ENCODE measurements around the gene ATP5F1D.

Gene ATP5F1D

DNA sequence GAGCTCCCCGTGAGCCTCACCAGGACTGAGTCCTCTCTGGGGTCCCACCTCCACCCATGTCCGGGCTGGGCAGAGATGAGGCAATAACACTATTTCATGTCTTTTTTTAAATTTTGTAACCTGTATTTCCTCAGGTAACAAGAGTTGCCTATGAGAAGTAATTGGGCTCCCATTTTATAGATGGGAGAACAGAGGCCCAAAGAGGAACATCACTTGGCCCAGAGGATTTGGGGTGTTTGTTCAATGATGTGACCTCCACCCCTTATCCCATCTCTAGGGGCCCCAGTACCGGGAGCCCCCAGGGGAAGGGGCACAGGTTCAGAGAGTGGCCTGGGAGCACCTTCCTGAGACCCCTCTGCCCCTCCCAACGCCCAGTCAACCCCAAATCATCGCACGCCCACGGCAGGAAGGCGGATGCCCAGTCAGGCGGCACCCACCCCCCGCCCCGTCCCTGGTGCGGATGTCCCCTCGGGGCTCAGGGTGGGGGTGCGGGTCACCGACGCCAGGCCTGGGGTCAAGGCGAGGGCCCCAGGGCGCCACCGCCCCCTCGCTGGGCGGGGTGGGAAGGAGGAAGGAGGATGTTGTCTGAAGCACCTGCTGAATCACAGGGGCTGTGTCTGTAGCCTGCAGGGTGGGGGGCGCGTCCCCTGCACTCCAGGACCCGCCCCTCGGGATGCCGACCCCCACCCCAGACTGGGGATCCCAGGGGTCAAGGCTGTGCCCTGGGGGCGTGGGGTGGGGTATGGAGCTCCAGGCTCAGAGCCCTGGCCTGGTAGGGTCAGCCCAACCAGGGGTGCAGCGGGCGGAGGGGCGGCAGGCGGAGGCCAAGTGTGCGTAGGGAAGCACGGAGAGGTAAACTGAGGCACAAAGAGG lies 18.6 kb downstream of the ATP5F1D start:
- DNase-seq = peak; percentile 66

DNA sequence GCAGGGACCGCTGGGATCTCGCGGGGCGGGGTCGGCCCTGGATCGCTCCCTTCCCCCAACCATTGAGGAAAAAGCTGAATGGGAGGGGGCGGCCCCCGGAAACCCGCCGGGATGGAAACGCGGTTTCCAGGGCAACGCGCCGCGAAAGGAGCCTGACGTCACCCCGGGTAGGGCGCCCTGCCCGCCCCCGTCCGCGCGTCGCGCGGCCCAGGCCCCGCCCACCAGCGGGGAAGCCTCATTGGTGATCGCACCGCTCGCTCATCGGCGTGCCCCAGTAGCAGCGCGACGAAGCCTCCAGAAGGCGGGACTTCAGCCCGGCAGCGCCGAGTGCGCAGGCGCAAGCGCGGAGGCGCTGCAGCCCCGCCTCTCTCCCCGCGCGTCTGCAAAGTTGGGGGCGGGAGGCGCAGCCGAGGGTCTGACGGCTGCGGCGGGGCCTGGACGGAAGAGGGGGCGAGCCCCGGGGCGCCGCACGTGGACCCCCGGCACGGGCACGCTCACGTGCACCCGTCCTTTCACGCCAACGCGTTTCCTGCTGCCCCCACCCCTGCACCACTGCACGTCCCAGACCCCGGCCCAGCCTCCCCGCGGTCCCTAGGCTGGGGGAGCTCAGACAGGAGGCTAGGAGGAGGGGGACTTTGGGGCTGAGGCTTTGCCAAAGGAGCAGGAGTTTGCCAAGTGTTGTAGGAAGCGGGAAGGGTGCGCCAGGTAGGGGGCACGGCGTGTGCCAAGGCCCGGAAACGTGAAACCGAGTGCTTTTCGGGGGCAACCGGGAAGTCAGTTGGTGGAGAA lies 19.4 kb downstream of the ATP5F1D start:
- DNase-seq = peak; percentile 97

DNA sequence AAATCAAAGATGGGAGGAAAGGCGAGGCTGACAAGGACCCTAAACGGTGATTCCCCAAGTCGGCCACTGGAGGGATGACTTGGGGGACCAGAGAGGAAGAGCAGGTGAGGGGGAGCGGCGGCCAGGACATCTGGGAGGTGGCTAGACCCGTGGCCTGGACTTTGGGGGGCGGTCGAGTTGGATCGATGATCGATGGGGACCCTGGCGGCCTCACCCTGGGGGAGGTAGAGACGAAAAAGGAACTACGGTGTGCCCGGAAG lies 19.9 kb downstream of the ATP5F1D start:
- no peak for DNase-seq

DNA sequence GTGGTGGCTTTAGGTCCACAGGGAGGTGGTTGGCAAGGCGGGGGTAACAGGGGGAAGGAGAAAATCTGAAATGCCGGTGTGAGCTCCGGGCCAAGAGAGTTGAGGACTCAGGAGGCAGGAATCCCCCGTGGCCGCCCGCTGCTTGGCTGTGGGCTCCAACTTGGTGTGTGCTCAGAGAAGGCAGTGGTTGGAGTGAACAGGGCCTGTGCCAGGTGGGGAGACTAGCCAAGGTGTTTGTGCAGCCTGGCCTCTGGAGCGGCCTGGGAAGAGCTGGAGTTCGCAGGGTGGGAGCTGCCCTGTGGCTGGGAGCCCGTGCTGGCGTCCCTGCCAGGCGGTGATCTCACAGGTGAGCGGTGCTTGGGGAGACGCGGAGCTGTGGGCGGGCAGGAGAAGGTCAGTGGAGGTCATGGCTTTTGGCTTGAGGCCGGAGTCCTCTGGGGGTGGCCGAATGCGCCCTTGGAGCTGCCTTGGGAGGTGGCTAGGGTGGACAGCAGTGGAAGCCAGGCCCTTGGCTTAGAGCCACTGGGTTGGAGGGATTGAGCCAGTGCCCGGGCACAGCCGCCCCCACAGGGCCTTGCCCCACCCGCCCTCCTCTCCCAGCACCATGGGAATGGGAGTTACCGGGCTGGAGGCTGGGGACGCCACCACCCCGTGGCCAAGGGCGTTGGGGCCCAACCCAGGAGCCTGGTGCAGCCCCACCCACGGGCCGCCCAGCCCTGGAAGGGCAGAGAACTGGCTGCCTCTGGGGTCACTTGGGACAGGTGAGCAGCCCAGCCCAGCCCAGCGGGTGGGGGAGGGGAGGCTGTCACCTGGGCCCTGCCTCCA lies 20.5 kb downstream of the ATP5F1D start:
- no peak for DNase-seq

DNA sequence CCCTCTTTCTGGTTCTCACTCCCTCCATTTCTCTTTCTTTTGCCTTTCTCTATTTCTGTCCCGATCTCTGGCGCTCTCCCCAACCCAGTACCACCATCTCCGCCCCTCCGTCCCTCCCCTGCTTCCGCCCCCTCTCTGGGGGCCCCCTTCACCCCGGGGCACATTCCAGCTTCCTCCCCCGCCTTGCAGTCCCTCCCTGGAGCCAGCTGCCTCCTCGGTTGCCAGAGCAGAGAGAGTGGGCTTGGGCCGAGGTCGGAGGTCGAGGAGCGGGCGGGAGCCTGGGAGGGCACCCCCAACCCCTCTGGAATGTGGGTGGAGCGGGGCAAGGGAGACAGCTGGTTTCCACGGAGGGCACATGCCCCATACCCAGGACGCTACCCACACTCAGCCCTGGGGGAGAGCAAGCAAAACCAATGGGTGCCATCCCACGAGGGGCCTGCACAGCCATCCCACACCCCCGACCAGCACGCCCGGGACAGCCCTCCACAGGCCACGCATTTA lies 21.1 kb downstream of the ATP5F1D start:
- no peak for DNase-seq

DNA sequence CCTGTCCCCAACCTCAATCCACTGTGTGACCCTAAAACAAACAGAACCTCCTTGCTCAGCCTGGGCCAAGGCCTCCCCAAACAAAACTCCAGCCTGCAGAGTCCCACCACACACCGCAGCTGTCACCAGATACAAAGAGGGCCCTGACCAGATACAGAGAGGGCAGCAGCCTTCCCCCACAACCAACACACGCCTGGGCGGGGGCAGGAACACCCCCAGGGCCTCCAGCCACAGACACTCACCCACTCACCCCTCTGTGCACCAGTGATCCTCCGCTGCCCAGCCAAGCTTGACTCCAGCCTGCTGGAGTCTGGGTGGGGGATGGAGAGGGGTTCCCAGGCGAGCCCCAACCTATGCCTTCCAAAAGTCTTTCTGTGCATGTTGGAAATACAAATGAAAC lies 21.6 kb downstream of the ATP5F1D start:
- no peak for DNase-seq

DNA sequence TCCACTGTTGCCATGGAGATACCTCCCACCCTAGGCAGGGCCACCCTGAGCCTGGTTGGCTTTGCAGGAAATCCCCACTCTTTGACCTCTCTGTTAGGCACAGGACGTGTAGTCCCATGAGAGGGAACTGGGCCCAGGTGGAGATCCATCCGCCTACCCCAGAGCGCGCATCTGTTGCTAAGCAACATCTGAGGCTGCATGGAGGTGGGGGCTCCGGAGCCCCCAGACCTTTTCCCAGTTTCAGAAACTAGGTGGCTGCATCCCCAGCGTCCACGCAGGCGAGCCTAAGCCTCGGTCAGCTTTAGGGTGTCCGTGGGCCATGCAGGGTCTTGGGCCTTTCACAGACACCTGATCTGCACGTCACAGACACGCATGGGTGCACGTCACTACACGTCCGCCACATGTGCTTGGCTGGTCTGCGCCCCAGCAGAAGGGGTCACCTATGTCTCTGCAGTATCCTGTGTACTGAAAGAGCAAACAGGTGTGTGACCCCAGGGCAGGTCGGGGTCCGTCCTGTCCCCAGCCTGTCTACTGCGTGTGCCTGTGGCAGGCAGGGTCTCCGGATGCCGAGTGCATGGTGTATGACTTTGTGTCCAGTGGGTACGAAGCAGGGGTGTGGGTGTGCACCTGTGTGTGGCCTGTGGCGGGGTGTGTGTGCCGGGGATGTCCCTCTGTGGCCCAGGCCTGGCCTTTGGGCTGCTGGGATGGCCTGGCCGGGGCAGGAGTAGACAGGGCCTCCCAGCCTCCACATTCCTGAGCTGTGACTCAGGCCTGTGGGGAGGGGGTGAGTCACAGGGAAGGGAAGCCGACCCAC lies 23.5 kb downstream of the ATP5F1D start:
- DNase-seq = no peak

DNA sequence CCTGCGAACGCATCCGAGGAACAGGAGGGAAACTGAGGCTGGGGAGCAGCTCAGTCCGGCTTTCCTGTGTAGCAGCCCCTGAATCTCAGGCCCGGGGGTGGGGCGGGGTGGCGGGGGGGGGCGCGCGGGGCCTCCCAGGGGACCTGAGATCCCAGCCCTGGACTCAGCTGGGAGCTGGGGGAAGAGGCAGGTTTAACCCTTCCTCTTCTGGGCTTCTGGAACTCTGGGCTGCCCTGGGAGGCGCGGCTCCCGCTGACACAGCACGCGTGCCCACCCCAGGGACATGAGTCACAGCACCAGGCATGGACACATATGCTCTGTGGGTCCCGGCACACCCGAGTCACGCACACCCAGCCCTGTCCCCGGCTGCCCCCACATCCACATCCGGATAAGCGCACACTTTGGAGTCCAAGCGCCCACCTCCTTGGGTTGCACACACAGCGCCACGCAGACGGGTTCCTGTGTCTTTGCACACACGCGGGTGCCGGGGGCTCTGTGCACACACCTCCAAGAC lies 24.1 kb downstream of the ATP5F1D start:
- DNase-seq = peak; percentile 61

DNA sequence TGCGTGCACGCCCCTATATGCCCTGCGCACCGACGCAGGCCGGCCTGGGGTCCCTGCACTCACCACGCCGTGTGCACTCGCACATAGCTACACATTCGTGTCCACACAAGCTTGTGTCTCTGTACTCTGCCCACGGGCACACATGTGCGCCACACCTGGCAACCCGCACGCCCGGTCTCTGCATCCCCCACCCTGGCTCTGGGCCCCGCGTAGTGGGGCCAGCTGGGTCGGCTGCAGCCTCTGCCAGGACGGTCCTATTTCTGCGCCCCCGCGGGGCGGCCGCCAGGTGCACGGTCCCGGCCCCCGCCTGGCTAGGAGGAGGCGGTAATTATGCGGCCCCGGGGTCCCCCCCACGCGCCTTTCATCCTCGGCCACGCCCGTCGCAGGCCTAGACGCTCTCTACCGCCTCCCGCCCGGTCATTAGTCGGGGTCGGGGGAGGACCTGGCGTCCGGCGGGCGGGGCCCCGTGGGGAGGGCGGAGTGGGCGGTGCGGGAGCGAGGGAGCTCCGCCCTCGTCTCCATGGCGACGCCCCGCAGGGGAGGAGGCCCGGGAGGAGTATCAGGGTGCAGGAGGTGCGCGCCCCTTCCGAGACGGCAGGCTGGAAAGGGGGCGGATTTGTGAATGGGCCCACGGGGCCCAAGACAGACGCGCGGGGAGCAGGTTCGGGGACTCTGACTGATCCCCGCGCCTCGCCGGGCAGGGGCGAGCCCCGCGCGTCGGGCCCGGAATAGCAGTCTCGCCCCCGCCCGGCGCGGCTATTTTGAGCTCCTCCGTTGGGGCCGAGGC lies 24.8 kb downstream of the ATP5F1D start:
- peak; percentile 90 for DNase-seq

DNA sequence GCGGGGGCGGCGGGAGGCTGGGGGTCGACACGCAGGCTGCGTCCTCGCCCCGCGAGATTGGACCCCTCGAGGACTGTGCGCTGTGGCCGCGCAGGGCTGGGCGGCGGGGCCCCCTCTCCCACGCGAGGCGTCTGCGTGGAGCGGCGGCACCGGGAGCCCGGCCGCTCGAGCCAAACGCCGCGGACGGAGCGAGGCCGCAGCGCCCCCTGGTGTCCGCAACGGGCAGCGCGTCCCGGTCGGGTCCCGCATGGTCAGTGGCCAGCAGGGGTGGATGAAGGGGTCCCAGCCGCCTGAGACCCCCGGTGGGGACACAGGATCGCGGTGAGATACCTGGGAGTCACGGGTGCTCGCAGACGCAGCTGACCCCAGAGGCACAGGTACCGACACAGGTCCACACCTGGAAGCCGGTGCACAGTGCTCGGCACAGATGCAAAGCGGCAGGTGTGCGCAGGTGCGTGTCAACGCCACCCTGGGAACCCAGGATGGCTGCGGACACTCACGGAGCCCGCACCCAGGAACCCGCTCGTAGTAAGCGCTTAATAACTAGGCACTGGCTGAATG lies 25.4 kb downstream of the ATP5F1D start:
- peak; percentile 77 for DNase-seq

DNA sequence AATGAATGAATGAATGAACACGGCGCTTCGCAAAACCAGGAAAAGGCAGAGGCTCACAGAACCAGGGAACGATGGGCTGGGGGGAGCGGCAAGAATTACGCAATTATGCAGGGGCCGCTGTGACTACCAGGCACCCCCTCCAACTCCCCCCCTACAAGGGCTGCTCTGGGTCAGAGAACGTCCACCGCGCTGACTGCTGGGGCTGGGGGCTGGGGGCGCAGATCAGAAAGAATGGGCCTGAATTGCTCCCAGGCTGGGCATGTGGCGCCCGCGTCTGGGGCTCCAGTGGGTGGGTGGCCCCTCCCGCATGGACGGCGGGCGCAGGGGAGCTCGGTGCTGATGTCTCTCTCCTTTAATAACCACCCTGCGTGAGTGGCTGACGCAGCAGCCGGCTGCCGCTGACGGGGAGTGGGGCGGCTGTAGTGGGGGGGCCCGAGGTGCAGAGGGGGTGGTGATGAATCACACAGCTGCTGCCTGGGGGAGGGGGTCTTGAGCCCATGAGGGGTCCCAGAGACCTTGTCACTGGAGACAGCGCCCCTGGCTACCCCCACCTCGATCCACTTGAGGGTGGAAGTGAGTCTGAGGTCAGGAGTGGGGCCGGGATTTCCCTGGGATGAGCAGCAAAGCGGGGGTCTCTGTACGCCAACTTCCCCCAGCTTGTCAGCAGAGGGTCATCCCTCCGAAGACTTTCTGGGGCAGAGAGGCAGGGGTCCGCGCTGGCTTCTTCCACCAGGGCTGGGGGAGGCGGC lies 26.1 kb downstream of the ATP5F1D start:
- no peak for DNase-seq

DNA sequence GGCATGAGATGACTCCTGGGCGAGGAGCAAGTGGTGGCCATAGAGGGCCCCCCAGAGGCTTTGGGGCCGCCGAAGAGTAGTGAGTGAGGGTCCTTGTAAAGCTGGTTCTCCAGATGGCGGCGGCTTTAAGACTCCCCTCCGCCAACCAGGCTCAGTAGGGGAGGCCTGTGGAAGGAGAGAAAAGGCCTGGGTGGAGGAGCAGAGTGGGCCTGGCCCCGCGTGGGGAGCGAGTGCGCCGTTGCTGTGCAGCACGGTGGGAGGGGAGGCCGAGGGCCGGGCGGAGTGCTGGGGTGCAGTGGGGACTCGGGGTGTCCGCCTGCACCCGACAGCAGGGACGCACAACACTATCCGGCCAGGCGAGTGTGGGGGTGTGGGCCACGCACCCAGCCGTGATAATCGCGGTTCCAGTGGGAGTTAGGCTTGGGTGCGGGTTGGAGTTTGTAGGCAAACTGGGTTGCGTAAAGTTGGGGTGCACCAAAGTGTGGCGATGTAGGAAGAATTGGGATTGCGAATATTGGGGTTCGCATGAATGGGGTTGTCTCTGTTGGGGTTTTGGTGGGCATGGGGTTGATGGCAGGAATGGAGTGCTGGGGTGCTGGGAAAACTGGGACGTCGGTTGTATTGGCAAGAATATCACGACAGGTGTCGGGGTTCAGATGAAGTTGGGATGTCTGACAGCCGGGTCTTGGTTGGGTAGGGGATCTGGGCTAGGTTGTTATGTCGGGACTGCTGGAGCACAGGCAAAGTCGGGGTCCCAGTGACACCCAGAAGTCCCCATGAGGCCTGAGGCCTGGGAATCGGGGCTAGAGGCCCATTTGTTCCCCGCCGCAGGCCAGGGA lies 26.9 kb downstream of the ATP5F1D start:
- DNase-seq = no peak

DNA sequence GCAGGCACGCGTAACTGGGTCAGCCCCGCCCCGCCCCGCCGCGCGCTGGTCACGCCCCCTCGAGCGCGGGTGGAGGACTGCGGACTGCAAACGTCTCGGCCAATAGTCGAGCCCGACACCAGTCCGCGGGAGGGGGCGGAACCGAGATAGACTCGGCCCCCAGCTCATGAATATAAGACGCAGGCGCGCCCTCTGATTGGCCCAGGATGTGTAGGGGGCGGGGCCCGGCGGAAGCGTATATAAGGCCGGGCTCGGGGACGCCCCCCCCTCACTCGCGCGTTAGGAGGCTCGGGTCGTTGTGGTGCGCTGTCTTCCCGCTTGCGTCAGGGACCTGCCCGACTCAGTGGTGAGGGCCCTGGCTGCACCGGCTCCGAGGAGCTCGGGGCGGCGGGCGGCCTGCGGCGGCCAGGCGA lies 27.5 kb downstream of the ATP5F1D start, which contains the start of gene CIRBP:
TSS of gene CIRBP (plus strand) at position 268 of the 413 bp plus-strand sequence. CDS start 1,602 bp downstream, outside the sequence.
- peak; percentile 100 for DNase-seq

DNA sequence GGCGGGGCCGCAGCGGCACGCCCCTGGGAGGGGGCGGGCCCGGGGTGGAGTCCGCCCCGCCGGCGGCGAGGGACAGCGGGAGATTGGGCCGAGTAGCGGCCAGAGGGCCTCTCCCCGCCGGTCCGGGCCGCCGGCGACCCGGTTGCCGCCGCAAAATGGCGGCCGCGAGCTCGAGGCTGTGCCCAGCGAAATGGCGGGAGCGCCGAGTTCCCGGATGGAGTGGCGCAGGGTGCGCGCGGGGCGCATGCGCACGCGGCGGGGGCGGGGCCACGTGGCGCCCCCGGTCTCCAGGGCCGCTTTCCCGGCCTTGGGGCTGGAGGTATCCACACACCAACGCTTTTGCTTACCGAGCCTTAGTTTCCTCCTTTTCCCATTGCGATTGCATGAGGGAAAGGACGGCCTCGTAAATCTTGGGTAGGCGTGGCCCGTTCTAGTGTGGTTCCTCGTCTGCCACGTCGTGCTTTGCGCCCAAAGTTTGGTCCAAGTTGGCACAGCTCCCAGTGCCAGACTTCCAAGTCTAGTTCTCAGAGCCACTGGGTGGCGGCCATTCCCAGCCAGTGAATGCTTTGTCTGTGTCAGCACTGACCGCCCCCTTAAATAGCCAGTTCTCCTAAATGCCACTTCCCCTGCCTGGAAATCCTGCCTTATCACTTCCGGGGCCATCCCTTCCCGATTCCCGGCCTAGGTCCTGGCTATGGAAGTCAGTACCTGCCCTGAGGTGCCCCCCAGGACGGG lies 28.1 kb downstream of the ATP5F1D start:
- peak; percentile 89 for DNase-seq

DNA sequence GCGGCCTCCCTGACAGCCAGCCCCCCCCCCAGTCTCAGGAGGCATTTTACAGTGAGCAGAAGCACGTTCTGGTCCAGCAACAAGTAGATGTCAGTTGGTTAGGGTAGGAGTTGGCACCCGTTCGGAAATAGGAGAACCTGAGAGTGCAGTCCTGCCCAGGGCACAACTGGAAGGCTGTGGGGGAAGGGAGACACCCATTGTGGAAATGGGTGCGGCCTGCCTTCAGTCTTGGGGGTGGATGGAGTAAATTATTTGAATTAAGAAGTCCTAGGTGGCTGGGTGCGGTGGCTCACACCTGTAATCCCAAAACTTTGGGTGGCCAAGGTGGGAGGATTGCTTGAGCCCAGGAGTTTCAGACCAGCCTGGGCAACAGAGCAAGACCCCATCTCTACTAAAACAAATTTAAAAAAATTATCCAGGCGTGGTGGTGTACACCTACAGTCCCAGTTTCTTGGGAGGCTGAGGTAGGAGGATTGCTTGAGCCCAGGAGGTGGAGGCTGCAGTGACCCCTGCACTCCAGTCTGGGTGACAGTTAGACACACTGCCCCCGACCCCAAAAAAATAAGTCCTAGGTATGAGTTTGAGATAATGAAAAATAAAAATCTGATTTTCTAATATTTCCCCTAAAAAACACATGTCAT lies 28.8 kb downstream of the ATP5F1D start:
- peak; percentile 56 for DNase-seq

DNA sequence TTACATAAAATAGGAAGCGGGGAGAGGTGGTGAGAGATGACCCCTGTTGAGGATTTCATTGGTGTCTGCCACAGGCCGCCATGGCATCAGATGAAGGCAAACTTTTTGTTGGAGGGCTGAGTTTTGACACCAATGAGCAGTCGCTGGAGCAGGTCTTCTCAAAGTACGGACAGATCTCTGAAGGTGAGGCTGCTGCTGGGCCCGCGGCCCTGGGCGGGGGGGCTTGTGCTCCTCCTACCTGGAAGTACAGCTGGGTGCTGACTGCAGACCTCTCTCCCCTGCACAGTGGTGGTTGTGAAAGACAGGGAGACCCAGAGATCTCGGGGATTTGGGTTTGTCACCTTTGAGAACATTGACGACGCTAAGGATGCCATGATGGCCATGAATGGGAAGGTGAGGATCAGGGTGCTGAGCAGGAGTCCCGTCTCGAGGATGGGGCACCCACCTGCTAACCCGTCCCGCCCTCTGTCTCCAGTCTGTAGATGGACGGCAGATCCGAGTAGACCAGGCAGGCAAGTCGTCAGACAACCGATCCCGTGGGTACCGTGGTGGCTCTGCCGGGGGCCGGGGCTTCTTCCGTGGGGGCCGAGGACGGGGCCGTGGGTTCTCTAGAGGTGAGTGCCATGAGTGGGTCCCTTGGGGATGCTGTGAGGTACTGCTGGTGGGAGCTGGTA lies 29.4 kb downstream of the ATP5F1D start:
- no peak for DNase-seq
